Fibroblast of mammary gland (primary cell): ENCODE measurements around the gene DYDC2.

Source experiments
- DNase-seq: peaks from one replicate; pipeline ENCODE4 v3.0.0-alpha.2; 2010; ENCODE audit warnings: low read depth
- H3K4me3 ChIP-seq: 2 replicates; pipeline ENCODE4 v1.5.1; 2011; ENCODE audit warnings: low read depth, mild to moderate bottlenecking, low read length, moderate library complexity; ENCODE audit not compliant: control insufficient read depth
- TF ChIP-seq, protein P1 (sequence below): conservative IDR thresholded peaks from 2 replicates; pipeline ENCODE4 v1.5.1; 2011; ENCODE audit warnings: low read depth, low read length, inconsistent platforms; ENCODE audit not compliant: control insufficient read depth, insufficient read depth

The DYDC2 gene

DNA sequence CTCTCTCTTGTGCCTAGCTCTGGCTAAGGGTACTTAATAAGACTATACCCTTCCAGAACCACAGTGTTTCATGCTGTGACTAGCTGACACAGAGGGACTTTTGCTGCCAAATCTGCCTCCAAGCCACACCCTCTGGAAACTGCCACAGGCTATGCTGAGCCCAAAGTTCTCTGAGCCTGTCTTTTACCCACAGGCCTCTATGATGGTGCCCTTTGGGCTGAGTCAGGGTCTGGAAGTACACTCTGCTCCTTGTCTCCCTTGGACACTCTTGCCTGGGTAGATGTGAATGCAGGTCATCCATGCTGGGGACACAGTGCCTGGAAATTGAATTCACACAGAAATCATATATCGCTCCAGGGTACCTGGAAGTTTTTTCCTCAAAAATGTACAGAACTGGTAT, 22.6 kb upstream of the DYDC2 start:
- no peak overlapping the region for H3K4me3 ChIP-seq
- TF ChIP-seq, protein P1, sequence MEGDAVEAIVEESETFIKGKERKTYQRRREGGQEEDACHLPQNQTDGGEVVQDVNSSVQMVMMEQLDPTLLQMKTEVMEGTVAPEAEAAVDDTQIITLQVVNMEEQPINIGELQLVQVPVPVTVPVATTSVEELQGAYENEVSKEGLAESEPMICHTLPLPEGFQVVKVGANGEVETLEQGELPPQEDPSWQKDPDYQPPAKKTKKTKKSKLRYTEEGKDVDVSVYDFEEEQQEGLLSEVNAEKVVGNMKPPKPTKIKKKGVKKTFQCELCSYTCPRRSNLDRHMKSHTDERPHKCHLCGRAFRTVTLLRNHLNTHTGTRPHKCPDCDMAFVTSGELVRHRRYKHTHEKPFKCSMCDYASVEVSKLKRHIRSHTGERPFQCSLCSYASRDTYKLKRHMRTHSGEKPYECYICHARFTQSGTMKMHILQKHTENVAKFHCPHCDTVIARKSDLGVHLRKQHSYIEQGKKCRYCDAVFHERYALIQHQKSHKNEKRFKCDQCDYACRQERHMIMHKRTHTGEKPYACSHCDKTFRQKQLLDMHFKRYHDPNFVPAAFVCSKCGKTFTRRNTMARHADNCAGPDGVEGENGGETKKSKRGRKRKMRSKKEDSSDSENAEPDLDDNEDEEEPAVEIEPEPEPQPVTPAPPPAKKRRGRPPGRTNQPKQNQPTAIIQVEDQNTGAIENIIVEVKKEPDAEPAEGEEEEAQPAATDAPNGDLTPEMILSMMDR, result no peak
- DNase-seq, result no peak

DNA sequence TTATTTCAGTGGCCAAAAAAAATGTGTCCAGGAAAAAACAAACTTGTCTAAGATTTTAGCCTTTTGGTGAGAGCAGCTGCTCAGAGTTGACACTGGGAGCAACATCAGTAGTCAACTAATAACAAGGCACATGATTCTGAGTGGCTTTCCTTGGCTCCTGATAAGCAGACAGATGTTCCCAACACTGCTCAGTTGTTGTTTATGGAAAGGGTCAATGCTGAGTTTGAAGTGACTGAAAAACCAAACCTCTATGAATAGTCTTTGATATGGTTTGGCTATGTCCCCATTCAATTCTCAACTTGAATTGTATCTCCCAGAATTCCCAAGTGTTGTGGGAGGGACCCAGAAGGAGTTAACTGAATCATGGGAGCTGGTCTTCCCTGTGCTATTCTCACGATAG, 12.3 kb upstream of the DYDC2 start:
- TF ChIP-seq, protein P1, result no peak
- no peak overlapping the region for H3K4me3 ChIP-seq
- DNase-seq, result no peak

DNA sequence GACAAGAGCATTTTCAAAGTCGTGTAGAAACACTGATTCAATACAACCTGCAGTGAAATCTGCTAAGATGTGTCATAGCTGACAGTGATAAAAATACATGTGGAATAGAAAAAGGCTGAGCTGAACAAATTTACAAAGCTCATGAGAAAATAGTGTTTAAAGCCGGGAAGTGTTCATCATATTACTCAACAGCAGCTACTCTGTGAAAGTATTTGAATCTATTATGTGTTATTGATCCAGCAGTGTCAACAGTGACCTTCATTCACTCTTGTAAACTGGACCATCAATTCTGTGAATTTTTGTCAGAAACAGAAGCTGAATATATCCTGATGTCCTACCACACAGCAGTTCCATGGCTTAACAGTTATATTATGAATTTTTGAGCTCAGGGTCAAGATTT, 11.7 kb upstream of the DYDC2 start:
- TF ChIP-seq, protein P1, result no peak
- H3K4me3 ChIP-seq, result no peak overlapping the region
- DNase-seq, result no peak

DNA sequence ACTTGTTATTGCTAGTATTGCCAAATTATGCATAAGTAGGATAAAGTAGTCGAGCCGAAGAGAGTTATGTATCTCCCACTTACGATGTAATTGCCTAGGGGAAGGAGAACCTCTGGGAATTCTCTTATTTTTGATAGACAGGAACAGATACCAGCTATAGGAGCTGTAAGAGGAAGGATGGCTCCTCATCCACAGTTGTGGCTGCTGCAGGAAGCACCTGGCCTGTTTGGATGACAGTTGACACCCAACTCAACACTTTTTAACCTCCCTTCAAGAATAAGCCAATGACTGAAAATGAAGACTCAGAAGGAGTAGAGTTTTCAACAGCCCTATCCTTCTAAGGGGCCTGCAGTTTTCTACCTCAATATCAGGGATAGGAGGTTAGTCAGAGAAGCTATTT, 6.3 kb upstream of the DYDC2 start:
- TF ChIP-seq, protein P1, result no peak
- no peak overlapping the region for H3K4me3 ChIP-seq
- no peak for DNase-seq

DNA sequence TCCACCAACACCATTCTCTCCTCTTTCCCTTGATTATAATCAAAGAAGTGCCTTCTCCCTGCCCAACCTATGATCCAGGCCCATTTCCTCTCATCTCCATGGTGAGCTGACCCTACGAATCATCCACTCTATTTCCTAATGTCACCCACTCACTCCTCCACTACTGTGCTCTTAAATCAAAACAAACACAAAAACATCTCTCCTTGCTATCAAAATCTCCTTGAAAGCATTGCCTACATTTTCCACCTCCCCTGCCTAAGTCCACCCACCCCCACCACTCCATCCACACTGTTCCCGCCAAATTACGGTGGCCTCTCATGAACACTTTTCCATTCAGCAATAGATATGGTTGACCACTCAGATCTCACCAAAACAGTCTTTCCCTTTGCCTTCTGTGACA, 5.4 kb upstream of the DYDC2 start:
- DNase-seq, result peak; percentile 6
- H3K4me3 ChIP-seq, result no peak overlapping the region
- TF ChIP-seq, protein P1, result no peak

DNA sequence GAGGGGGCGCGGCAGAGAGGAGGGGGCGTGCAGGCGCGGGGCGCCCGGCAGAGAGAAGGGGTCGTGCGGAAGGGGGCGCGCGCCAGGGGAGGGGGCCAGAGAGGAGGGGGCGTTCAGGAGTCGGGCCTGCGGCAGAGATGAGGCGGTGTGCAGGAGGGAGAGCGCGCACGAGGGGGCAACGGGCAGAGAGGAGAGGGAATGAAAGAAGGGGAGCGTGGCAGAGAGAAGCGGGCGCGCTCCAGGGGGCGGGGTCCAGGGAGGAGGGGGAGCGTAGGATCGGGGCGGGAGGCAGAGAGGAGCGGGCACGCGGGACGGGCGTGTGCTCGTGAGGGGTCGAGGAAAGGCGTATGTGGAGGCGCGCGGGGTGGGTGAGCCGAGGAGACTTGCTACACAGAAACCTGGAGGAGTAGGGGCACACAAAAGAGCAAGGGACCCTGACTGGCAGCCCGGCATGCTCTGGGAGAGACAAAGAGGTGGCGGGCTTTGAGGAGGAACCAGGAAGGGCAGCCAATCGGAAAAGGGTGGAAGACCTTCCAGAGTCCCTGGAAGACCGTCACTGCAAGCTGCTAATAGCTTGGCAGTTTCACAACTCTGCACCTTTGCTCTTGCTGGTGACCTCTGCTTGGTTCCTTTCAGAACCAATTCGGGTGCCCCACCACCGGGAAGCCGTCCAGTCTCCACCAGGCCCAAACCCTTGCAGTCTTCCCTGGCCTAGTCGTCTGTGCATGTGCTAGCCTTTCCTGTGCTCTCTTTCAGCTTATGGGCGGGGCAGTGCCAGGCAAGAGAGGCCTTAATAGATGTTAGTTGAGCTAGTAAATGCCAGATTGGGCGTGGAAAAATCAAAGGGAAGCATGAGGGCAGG, 639 bp downstream of the DYDC2 start:
- H3K4me3 ChIP-seq, result no peak overlapping the region
- TF ChIP-seq, protein P1, result no peak
- no peak for DNase-seq
